Stimulated activated CD4-positive, alpha-beta T cell treated with anti-CD3 and anti-CD28 coated beads, Interleukin-4, amount 100 ng/mL, for 4 hours (primary cell): ENCODE measurements around the gene AZU1.

ENCODE experiments used
- DNase-seq, 2 experiments: peaks; one replicate each; pipeline ENCODE4 v3.0.0-alpha.2; 2020

Gene AZU1

DNA sequence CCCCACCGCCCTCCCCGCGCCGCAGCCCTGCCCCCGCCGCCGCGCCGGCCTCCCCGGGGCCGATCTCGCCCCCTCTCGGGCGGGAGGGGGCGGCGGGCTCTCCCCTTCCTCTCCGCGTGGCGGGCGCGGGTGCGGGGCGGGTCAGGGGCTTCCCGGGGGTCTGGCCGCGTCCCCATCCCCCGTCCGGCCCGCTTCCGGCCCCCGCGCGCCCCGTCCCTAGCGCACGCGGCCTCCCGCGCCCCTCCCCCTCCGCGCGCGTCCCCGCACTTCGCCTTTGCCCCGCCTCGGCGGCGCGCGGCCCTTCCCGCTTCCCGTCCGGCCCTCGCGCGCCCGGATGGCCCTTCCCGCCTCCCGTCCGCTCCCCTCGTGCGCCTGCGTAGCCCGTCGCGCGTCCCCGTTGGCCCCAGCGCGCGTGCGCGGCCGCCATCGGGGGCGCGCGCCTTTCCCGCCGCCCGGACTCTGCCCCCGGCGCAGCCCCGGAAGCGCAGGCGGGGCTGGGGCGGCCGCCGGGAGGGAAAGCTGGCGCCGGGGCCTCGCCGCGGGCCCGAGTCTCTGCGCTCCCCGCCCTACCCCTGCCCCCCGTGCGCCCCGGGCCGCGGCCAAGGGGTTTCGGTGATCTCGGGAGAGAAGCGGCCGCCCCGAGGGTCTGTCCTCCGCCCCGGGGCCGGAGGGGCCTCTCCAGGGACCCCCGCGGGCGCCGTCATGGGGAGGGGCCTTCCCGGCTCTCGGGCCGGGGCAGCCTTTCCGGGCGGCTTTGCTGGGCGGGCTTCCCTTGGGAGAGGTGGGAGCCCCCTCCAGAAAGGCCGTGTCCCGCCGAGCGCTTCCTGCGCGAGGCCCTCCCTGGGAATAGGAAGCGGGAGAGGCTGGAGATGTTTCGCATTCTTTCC, 29.9 kb upstream of the AZU1 start:
- DNase-seq, result peak; percentile 81 to 88

DNA sequence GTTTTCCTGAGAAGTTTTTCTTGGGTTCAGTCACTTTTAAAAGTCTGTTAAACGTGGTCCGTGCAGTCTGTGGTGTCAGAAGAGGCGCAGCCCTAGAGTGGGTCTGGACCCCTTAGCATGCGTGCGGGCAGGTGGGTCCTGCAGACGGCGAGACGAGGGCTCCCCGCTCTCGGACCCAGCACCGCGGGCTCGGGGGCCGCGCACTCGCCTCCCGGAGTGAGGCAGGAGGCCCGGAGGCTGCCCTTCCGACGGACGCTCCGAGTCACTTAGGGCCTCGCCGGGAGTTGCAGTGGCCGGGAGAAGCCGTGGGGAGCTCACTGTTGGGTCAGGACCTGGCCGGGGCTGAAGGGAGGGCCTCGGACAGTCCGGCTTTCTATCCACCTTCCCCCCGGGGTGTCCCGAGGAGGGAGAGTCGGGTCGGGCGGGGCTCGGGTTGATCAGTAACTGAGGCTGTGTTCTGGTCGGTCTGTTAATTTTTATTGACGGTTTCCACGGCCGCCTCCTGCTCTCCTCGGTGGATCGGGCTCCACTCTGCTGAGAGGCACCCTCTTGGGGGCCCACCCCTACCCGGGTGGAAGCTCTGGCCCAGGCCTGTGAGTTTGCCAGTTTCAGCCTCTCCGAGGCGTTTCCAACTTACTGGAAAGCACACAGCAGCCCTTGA, 29.1 kb upstream of the AZU1 start:
- no peak for DNase-seq

GRCh38 chr19:799076-799881, 28.4 kb upstream of the AZU1 start:
- DNase-seq, result no peak

DNA sequence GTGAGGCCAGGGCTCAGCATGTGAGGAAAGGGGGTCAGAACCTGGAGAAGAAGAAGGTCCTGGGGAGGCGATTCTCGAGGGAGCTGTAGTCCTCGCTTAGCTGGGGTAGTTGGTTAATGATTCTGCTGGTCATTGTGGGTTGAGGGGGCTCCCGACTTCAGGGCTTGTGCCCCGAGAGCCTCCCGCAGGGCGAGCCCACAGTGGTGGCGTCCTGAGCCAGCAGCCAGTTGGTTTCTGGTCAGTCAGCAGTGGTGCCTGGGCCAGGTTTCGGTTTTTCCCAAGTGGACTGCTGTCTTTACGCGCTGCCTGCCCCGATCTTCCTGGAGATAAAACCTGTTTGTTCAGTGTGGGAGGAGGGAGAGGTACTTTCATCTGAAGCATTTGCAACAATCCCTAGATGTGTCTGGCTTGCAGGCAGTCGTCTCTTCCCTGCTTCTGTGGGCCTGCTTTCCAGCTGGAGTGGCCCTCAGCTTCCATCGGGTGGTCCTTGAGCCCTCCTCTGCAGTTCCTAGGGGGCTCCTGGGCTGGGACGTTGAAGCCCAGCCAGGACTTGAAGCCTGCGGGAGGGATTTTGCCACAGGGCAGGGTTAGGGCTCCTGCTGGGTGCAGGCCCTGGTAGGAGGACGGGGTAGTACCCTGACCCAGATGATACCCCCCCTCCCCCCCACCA, 27.1 kb upstream of the AZU1 start:
- DNase-seq, result no peak

DNA sequence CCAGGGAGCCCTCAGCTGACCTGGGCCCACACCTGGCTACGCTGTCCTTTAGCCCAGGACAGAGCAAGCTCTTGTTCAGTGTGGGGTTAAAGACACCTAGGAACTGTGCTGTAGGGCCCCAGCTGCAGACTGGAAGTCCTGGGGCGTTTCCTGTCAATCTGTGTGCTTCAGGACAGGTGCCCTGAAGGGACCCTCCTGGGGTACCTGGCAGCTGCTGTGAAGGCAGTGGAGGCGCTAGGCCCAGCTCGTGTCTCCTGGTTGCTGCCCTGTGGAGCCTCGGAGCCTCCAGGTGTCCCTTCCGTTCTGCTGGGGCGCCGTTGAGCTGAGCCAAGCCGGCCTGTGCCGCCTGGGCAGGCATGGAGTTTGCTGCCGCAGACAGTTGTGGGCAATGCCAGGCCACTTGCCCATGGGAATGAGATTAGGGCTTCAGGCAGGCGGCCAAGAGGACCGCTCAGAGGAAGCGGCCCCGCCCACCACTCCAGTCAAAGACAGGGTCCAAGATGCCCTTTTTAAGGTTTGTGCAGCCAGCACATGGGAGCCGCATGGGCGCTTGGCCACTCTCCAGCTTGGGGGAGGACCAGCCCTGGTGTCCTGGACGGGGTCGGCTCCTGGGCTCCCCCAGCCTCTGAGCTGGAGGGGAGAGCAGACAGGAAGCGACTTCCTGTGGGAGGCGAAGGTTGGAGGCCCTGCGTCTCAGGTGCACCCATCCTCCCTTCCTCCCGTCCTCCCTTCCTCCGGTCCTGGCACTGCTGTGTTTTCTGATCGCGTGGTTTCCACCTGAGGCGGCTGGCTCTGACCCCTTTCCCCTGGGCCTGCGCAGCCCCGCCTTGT, 26.4 kb upstream of the AZU1 start:
- DNase-seq, result no peak

DNA sequence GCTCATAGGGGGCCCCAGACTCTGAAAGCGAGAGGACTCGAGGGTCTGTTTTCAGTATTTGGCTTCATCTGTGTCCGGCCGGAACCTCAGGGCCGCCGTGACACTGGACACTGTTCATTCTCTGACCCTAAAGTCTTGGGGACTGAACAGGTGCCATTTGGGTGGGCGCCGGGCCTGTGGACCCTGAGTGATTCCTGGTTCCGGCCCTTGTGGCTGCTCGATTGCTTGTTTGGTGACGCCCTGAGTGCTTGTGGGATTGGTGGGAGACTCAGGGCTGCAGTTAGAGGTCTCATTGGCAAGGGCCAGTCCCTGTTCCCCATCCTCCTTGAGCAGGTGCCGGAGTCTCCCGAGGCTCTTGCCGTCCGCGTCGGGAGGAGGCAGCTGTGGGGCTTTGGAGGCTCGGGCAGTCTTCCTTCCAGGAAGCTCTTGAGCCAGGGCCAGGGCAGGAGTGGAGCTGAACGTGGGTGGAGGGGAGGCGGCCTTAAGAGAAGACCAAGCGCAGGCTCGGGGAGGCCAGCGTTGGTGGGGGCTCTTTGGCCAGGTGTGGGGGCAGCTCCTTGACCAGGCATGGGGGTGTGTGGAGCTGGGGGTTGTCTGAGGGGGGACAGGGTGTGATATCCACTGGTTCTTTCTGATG, 25.7 kb upstream of the AZU1 start:
- no peak for DNase-seq

GRCh38 chr19:802498-803098, 25.0 kb upstream of the AZU1 start:
- DNase-seq, result no peak

DNA sequence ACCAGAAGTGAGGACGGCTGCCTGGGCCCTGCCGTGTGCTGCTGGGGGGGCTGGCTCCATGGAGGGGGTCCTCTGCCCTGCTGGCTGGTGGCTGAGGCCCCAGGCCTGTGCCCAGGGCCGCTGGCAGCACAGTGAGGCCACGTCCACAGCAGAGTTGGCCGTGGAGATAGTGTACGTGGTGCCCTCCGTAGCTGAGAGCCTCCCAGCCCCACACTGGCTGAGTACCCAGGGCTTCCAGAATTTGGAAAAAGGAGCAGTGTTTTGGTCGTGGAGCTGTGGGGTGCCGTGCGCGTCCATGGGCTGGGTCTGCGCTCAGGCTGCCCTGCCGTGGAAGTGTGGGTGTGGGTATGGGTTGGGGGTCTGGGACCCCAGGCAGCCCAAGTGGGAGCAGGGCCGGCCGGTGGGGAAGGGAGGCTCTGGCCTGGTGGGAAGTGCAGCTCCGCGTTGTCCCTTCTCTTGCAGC, 24.5 kb upstream of the AZU1 start:
- DNase-seq, result no peak

DNA sequence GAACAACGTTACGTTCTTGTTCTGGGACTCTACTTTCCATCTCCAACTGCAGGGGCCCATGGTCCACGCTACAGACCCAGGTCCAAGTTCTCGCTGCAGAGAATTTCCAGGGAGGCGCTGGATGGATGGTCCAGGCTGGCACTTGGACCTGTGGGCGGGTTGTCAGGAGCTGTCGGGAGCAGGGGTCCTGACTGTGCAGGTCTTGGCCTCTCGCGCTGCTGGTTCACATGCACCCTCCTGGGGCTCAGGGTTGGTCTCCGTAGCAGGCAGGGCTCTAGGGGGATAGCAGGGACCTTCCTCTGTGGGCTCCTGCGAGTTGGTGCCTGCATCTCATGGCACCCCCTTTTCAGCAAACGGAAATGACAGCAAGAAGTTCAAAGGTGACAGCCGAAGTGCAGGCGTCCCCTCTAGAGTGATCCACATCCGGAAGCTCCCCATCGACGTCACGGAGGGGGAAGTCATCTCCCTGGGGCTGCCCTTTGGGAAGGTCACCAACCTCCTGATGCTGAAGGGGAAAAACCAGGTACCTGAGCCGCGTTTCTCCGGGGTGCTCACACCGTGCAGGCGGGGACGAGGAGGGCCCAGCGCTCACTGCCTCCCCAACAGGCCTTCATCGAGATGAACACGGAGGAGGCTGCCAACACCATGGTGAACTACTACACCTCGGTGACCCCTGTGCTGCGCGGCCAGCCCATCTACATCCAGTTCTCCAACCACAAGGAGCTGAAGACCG, 23.8 kb upstream of the AZU1 start:
- no peak for DNase-seq

- DNase-seq, result no peak
Measured at GRCh38 chr19:804419-805165, 23.0 kb upstream of the AZU1 start.

- DNase-seq, result no peak
Measured at GRCh38 chr19:805166-805551, 22.5 kb upstream of the AZU1 start.

DNA sequence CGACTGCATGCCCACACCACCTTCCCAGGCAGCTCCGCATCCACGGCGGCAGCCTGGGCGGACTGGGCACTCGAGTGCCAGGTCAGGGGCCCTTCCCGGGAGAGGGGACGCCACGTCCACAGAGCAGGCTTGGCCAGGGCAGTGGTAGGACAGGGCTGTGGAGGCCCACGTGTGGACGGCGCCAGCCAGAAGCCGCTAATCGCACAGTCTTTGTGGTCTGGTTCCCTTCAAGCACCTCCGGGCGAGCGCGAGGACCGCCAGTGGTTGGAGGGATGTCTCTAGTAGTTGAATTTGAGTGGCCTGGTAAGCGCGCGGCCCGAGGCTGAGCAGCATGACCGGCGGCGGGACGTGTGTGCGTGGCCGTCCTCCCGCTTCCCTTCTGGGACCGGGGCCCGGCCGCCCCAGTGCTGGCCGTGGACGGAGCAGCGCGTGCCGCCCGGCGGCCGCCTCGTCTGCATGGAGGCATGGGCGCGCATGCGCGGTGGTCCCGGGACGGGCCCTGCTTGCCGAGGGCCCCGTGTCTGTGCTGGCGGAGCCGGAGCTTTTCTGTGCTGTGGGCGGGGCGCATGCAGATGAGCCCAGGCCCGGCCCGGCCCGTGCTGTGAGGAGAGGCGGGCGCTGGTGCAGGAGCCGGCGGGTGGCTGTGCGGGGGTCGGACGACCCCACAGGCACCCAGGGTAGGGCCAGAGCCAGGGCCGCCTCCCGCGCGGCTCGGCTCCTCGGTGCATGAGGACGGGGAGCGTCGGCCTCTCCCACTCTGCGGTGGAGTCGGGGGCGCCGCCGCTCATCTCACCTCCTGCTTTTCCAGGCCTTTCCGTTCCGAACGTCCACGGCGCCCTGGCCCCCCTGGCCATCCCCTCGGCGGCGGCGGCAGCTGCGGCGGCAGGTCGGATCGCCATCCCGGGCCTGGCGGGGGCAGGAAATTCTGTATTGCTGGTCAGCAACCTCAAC, 21.8 kb upstream of the AZU1 start:
- DNase-seq, result no peak

GRCh38 chr19:806815-807421, 20.7 kb upstream of the AZU1 start:
- DNase-seq, result no peak

DNA sequence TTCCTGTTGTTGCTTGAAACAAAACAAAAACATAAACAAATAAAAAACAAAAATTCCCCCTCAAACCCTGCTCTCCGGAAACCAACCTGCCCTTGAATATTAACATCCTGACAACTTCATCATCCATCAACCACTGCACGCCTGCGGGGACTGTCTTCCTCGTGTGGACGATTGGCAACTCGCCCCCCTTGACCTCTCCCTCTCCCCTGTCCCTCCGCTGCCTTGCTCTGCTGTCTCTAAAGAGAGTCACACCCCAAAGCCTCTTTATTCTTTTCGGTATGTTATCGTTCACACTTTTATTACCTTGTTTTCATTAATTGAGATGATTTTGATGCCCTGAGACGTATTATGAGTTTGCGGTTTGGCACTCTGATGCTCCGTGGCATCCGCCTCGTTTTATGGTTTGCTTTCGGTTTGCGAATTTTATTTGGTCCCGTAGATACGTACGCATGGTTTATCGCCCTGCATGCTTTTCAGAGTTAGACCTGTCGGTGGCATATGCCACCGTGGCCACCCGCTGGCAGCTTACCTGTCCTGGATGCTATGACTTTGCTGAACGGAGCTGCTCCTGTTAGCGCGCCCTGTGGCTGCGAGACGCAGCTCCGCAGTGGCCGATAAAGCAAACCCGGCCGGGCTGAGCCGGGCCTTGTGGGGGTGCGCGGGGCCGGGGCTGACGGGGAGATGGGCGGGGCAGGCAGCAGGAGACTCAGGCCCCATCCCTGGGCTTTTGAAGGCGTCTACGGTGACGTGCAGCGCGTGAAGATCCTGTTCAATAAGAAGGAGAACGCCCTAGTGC, 19.8 kb upstream of the AZU1 start:
- DNase-seq, result no peak

GRCh38 chr19:808423-808775, 19.2 kb upstream of the AZU1 start:
- DNase-seq, result no peak

- no peak for DNase-seq
Measured at GRCh38 chr19:810077-810855, 17.4 kb upstream of the AZU1 start.
